ENCODE data around the gene RASGRP3.

Gene RASGRP3

DNA sequence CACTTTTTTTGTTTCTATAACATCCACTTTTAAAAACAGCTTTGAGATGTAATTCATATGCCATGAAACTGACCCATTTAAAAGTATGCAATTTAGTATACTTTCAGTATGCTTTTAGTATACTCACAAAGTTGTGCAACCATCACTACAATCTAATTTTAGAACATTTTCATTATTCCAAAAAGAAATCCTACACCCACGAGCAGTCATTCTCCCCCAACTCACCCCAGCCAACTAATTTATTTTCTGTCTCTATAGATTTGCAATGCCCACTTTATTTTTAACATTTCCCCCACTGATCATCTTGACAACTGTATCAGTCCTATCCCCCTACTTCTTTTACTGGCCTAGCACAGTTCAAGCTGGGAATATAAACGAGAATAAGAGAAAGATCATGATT lies 83.6 kb downstream of the RASGRP3 start:
- H2BK12ac ChIP-seq (ENCODE audit: low read length in 2 of 2): no peak overlapping the region
- H3K18ac ChIP-seq (ENCODE audit: low read depth in 1 of 2, low read length in 2 of 2): no peak overlapping the region
- H2BK5ac ChIP-seq (ENCODE audit: low read depth, low read length, poor library complexity, severe bottlenecking): no peak overlapping the region
- H3K27me3 ChIP-seq (ENCODE audit: control insufficient read depth in 1 of 2, insufficient read depth in 1 of 2, low read length in 2 of 2): no peaks in the 10 kb centered on the region
- no peak for DNase-seq
- peaks cover 9 to 11% of the 10 kb centered on the region in 2 experiments for H3K36me3 ChIP-seq (ENCODE audit: control insufficient read depth in 1 of 2, insufficient read depth in 2 of 2, low read depth in 1 of 2, low read length in 2 of 2)
- H2AK5ac ChIP-seq (ENCODE audit: low read length, severe bottlenecking): no peak overlapping the region
- H3K4ac ChIP-seq (ENCODE audit: low read depth in 1 of 2, low read length in 2 of 2): no peak overlapping the region
- no peaks in the 10 kb centered on the region for H3K4me1 ChIP-seq (ENCODE audit: control insufficient read depth, insufficient read depth, low read depth, low read length)
- H3K4me2 ChIP-seq (ENCODE audit: low read length, poor library complexity, severe bottlenecking): no peak overlapping the region
- no peak overlapping the region for H3K27ac ChIP-seq (ENCODE audit: low read length, poor library complexity, severe bottlenecking)
- WGBS: 77% methylated on average over 2 of the region's 2 CpGs
- H3K4me3 ChIP-seq (ENCODE audit: insufficient read depth in 1 of 2, low read depth in 1 of 2, low read length in 2 of 2): no peak overlapping the region
- H2AFZ ChIP-seq (ENCODE audit: low read depth, low read length): no peak overlapping the region
- H4K91ac ChIP-seq (ENCODE audit: low read length): no peak overlapping the region
- H3K9me3 ChIP-seq (ENCODE audit: control insufficient read depth, low read length): no peaks in the 10 kb centered on the region
- no peaks in the 10 kb centered on the region for H3K79me1 ChIP-seq (replicated peaks; ENCODE audit: low read length, poor library complexity, severe bottlenecking)
- H4K8ac ChIP-seq (ENCODE audit: low read length): no peak overlapping the region
- H2BK120ac ChIP-seq (ENCODE audit: low read depth, low read length): no peak overlapping the region
- H2BK15ac ChIP-seq (ENCODE audit: low read depth, poor library complexity, severe bottlenecking): no peak overlapping the region
- no peak overlapping the region for H3K14ac ChIP-seq (ENCODE audit: low read length in 2 of 2)
- H3K9ac ChIP-seq (ENCODE audit: low read length): no peak overlapping the region
- no peak overlapping the region for H3K23ac ChIP-seq (ENCODE audit: low read length in 2 of 2)

DNA sequence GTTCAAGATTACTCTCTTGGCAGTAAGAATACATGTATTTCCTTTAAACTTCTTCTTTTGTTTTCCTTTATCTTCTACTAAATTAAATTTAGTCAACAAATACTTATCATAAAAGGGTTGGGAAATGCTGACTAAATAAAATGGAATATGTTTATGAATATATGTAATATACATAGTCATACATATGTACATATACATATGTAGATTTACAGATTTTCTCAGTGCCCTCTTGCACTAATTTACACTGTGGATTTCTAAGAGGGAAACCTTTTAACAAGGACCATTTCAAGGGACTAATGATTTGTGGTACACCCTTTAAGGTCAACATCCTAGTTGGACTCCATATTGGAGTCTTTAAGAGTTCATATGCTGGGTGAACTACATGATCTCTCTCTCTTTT lies 85.4 kb downstream of the RASGRP3 start:
- Histone ChIP-seq H3K4ac (ENCODE audit: low read depth in 1 of 2, low read length in 2 of 2) (no peak overlapping the region), H3K27me3 (ENCODE audit: control insufficient read depth in 1 of 2, insufficient read depth in 1 of 2, low read length in 2 of 2) (no peaks in the 10 kb centered on the region), H3K9me3 (ENCODE audit: control insufficient read depth, low read length) (no peaks in the 10 kb centered on the region), H3K27ac (ENCODE audit: low read length, poor library complexity, severe bottlenecking) (no peak overlapping the region), H2BK15ac (ENCODE audit: low read depth, poor library complexity, severe bottlenecking) (no peak overlapping the region), H3K4me1 (ENCODE audit: control insufficient read depth, insufficient read depth, low read depth, low read length) (no peaks in the 10 kb centered on the region), H2BK5ac (ENCODE audit: low read depth, low read length, poor library complexity, severe bottlenecking) (no peak overlapping the region), H2BK120ac (ENCODE audit: low read depth, low read length) (no peak overlapping the region), H3K4me3 (ENCODE audit: insufficient read depth in 1 of 2, low read depth in 1 of 2, low read length in 2 of 2) (no peak overlapping the region), H4K8ac (ENCODE audit: low read length) (no peak overlapping the region), H3K79me1 (replicated peaks; ENCODE audit: low read length, poor library complexity, severe bottlenecking) (no peaks in the 10 kb centered on the region), H3K18ac (ENCODE audit: low read depth in 1 of 2, low read length in 2 of 2) (no peak overlapping the region), H2BK12ac (ENCODE audit: low read length in 2 of 2) (no peak overlapping the region), H3K23ac (ENCODE audit: low read length in 2 of 2) (no peak overlapping the region), H2AK5ac (ENCODE audit: low read length, severe bottlenecking) (no peak overlapping the region), H3K14ac (ENCODE audit: low read length in 2 of 2) (no peak overlapping the region), H3K9ac (ENCODE audit: low read length) (no peak overlapping the region), H2AFZ (ENCODE audit: low read depth, low read length) (no peak overlapping the region), H3K4me2 (ENCODE audit: low read length, poor library complexity, severe bottlenecking) (no peak overlapping the region), H3K36me3 (ENCODE audit: control insufficient read depth in 1 of 2, insufficient read depth in 2 of 2, low read depth in 1 of 2, low read length in 2 of 2) (peaks cover 9 to 11% of the 10 kb centered on the region in 2 experiments), H4K91ac (ENCODE audit: low read length) (no peak overlapping the region)
- no peak for DNase-seq

DNA sequence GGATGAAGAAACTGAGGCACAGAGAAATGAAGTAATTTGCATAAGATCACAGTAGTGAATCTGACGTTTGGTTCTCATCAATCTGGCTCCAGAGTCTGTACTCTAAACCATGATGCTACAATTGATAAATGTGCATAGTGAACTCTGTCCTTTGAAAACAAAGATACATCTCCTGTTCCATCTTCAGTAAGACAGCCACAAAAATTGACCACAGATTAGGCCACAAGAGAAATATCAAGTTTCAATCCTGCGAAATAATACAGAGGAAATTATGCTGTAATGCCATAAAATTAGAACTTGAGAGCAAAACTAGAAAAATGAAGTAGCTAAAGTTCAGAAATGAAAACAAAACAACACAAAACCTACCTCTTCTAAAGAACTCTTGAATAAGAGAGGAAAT lies 94.2 kb downstream of the RASGRP3 start:
- H2BK120ac ChIP-seq (ENCODE audit: low read depth, low read length): no peak overlapping the region
- no peak overlapping the region for H3K14ac ChIP-seq (ENCODE audit: low read length in 2 of 2)
- H3K4me1 ChIP-seq (ENCODE audit: control insufficient read depth, insufficient read depth, low read depth, low read length): no peaks in the 10 kb centered on the region
- no peak overlapping the region for H3K4me3 ChIP-seq (ENCODE audit: insufficient read depth in 1 of 2, low read depth in 1 of 2, low read length in 2 of 2)
- H3K27me3 ChIP-seq (ENCODE audit: control insufficient read depth in 1 of 2, insufficient read depth in 1 of 2, low read length in 2 of 2): no peaks in the 10 kb centered on the region
- no peak overlapping the region for H2BK12ac ChIP-seq (ENCODE audit: low read length in 2 of 2)
- WGBS: 93% methylated on average over 1 of the region's 2 CpGs
- no peak overlapping the region for H3K4me2 ChIP-seq (ENCODE audit: low read length, poor library complexity, severe bottlenecking)
- no peak overlapping the region for H2AFZ ChIP-seq (ENCODE audit: low read depth, low read length)
- H3K9me3 ChIP-seq (ENCODE audit: control insufficient read depth, low read length): no peaks in the 10 kb centered on the region
- no peaks in the 10 kb centered on the region for H3K36me3 ChIP-seq (ENCODE audit: control insufficient read depth in 1 of 2, insufficient read depth in 2 of 2, low read depth in 1 of 2, low read length in 2 of 2)
- no peak overlapping the region for H3K9ac ChIP-seq (ENCODE audit: low read length)
- no peak overlapping the region for H4K91ac ChIP-seq (ENCODE audit: low read length)
- no peak overlapping the region for H4K8ac ChIP-seq (ENCODE audit: low read length)
- no peak overlapping the region for H3K18ac ChIP-seq (ENCODE audit: low read depth in 1 of 2, low read length in 2 of 2)
- H3K27ac ChIP-seq (ENCODE audit: low read length, poor library complexity, severe bottlenecking): no peak overlapping the region
- H3K4ac ChIP-seq (ENCODE audit: low read depth in 1 of 2, low read length in 2 of 2): no peak overlapping the region
- no peak overlapping the region for H2BK5ac ChIP-seq (ENCODE audit: low read depth, low read length, poor library complexity, severe bottlenecking)
- H3K23ac ChIP-seq (ENCODE audit: low read length in 2 of 2): no peak overlapping the region
- H2AK5ac ChIP-seq (ENCODE audit: low read length, severe bottlenecking): no peak overlapping the region
- H3K79me1 ChIP-seq (replicated peaks; ENCODE audit: low read length, poor library complexity, severe bottlenecking): no peaks in the 10 kb centered on the region
- H2BK15ac ChIP-seq (ENCODE audit: low read depth, poor library complexity, severe bottlenecking): no peak overlapping the region
- DNase-seq: no peak

DNA sequence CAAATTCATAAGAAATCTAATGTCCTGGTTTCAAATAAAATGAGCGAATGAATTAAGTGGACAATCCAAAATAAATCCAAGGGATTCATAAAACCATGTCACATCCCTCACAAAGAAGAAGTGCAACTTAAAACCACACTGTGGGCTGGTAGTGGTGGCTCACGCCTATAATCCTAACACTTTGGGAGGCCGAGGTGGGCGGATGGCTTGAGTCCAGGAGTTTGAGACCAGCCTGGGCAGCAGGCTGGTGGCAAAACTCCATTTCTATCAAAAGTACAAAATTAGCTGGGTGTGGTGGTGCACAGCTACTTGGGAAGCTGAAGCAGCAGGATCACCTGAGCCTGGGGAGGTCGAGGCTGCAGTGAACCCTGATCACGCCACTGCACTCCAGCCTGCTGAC lies 97.2 kb downstream of the RASGRP3 start:
- Histone ChIP-seq H4K91ac (ENCODE audit: low read length) (no peak overlapping the region), H3K4me1 (ENCODE audit: control insufficient read depth, insufficient read depth, low read depth, low read length) (no peaks in the 10 kb centered on the region), H3K23ac (ENCODE audit: low read length in 2 of 2) (no peak overlapping the region), H2AK5ac (ENCODE audit: low read length, severe bottlenecking) (no peak overlapping the region), H3K4me3 (ENCODE audit: insufficient read depth in 1 of 2, low read depth in 1 of 2, low read length in 2 of 2) (no peak overlapping the region), H3K9ac (ENCODE audit: low read length) (no peak overlapping the region), H3K18ac (ENCODE audit: low read depth in 1 of 2, low read length in 2 of 2) (peak overlapping the region in 1 of 2 experiments; percentile 24), H3K4ac (ENCODE audit: low read depth in 1 of 2, low read length in 2 of 2) (peak overlapping the region in 1 of 2 experiments; percentile 41), H3K36me3 (ENCODE audit: control insufficient read depth in 1 of 2, insufficient read depth in 2 of 2, low read depth in 1 of 2, low read length in 2 of 2) (peaks cover 0 to 3% of the 10 kb centered on the region in 2 experiments), H3K14ac (ENCODE audit: low read length in 2 of 2) (no peak overlapping the region), H2BK120ac (ENCODE audit: low read depth, low read length) (no peak overlapping the region), H4K8ac (ENCODE audit: low read length) (no peak overlapping the region), H3K9me3 (ENCODE audit: control insufficient read depth, low read length) (no peaks in the 10 kb centered on the region), H2BK12ac (ENCODE audit: low read length in 2 of 2) (no peak overlapping the region), H3K27me3 (ENCODE audit: control insufficient read depth in 1 of 2, insufficient read depth in 1 of 2, low read length in 2 of 2) (no peaks in the 10 kb centered on the region), H2AFZ (ENCODE audit: low read depth, low read length) (no peak overlapping the region), H2BK5ac (ENCODE audit: low read depth, low read length, poor library complexity, severe bottlenecking) (no peak overlapping the region), H3K27ac (ENCODE audit: low read length, poor library complexity, severe bottlenecking) (no peak overlapping the region), H3K4me2 (ENCODE audit: low read length, poor library complexity, severe bottlenecking) (no peak overlapping the region), H3K79me1 (replicated peaks; ENCODE audit: low read length, poor library complexity, severe bottlenecking) (no peaks in the 10 kb centered on the region), H2BK15ac (ENCODE audit: low read depth, poor library complexity, severe bottlenecking) (no peak overlapping the region)
- DNase-seq: no peak
- 95% methylated on average over 6 of the region's 6 CpGs for WGBS
